Stomach (tissue), 9 donors: ENCODE results near the gene RAG1. TPM values are rescaled to one million over a fixed set of nuclear protein-coding genes. Genes with fewer than 3 reads are reported as not detected.
A peak's percentile ranks its signal among the peaks of the same experiment; 100 is the strongest.

ENCODE experiments used
- DNase-seq, 2 donors: peaks; one replicate each; pipeline versions ENCODE4 v3.0.0 to v3.0.0-alpha.2; 2013 to 2019
- H3K27ac ChIP-seq, 5 donors: fragments of 200-600 bp in 4 of 5; sonication (generic) in 4 of 5; one replicate each; pipeline ENCODE4 v1.5.1; 2013 to 2019; ENCODE audit warnings: mild to moderate bottlenecking in 1 of 5, moderate library complexity in 1 of 5
- H3K27me3 ChIP-seq, 3 donors: fragments of 200-600 bp; sonication (generic); one replicate each; pipeline ENCODE4 v1.5.1; 2017 to 2019; ENCODE audit warnings: mixed run types in 1 of 3
- H3K36me3 ChIP-seq, 4 donors: fragments of 200-600 bp; sonication (generic); 1 replicate in 3 of 4; 2 replicates in 1 of 4; pipeline ENCODE4 v1.5.1; 2016 to 2019
- H3K4me1 ChIP-seq, 4 donors: fragments of 200-600 bp; sonication (generic); one replicate each; pipeline ENCODE4 v1.5.1; 2016 to 2019
- H3K4me3 ChIP-seq, 4 donors: fragments of 200-600 bp; sonication (generic) in 3 of 4; one replicate each; pipeline ENCODE4 v1.5.1; 2016 to 2019; ENCODE audit warnings: mild to moderate bottlenecking in 1 of 4
- H3K9me3 ChIP-seq, 4 donors: fragments of 200-600 bp; sonication (generic); one replicate each; pipeline ENCODE4 v1.5.1; 2016 to 2019
- EP300 ChIP-seq: sonication (generic); formaldehyde crosslinking; IDR thresholded peaks from one replicate; pipeline ENCODE4 v1.6.1; 2017; ENCODE audit warnings: antibody characterized with exemption
- POLR2A ChIP-seq, 4 donors: fragments of 450-650 bp; IDR thresholded peaks; one replicate each; pipeline ENCODE4 v1.6.1; 2016; ENCODE audit warnings: antibody characterized with exemption in 4 of 4, control low read depth in 2 of 4, mild to moderate bottlenecking in 1 of 4, moderate library complexity in 1 of 4
- POLR2AphosphoS5 ChIP-seq, 3 donors: sonication (generic); formaldehyde crosslinking; IDR thresholded peaks; one replicate each; pipeline ENCODE4 v1.6.1; 2016; ENCODE audit warnings: antibody characterized with exemption in 3 of 3
- WGBS, 5 donors: extraction: QIAGEN DNeasy Blood & Tissue Kit in 3 of 5; methylation state at CpG; one replicate each; pipeline versions ENCODE4 v1.1.5 to v1.1.7; 2013 to 2018; 5-methylcytosine and 5-hydroxymethylcytosine counted together
- intact Hi-C: fragments of 100-400 bp; cut with DNase I; formaldehyde crosslinking; loops from one replicate; pipeline ENCODE4 v1.15.1; 2023; ENCODE audit warnings: low total_unique reads
- polyA plus RNA-seq, 3 donors: library from polyadenylated mRNA; stranded (reverse); fragments of 200-250 nt; gene quantifications; one replicate each; pipeline ENCODE4 v1.2.3, GENCODE V29; 2013
- total RNA-seq, 5 donors: library from RNA; depleted of rRNA; stranded (reverse); fragments of >200 nt; gene quantifications; one replicate each; pipeline versions ENCODE4 v1.1.0 to v1.2.3, GENCODE V29; 2014 to 2016
- TF ChIP-seq, protein P1 (sequence below), 7 experiments: fragments of 450-650 bp in 4 of 7; fragments of 200-600 bp in 3 of 7; sonication (generic) in 3 of 7; IDR thresholded peaks; one replicate each; pipeline ENCODE4 v1.5.1; 2016 to 2019; ENCODE audit warnings: antibody characterized with exemption in 7 of 7, control low read depth in 2 of 7, mild to moderate bottlenecking in 1 of 7
- donor health status: healthy with polysubstance abuse.
- donor health status: Bipolar disorder and iron deficiency.
- donor health status: healthy.

The RAG1 gene
- total and polyA plus RNA-seq, 8 donors = 0.23 to 5.0 (median 0.43) TPM; not detected in 2

DNA sequence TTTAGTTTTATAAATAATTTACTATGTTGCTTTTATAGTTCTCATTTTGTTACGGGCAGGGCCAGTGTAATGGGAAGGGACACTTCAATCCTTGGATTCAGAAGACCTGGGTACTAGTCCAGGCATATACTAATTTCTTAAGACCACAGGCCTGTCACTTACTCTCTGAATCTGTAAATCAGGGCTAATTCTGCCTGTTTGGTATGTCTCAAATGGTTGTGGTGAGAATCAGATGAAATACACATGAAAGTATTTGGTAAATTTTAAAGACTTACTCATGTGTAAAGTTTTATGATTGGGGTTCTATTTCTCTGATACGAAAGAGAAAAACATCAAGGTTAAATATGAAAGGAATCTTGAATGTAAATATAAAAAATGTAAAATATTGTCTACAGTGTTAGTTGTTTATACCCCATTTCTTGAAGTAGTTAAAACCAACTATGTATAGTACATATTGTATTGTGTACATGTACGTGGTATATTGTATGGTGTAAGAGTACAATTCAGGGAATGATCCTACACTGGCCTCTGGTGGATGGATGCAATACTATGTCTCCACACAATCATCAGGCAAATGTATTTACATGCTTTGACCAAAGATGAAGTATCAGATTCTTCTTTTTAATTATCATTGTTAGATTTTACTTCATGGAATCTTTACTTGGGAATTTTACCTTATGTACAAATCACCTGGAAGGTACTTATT, 54.8 kb downstream of the RAG1 start:
- no peak for TF ChIP-seq POLR2A (IDR thresholded peaks at IDR 0.05)
- no peak for TF ChIP-seq POLR2AphosphoS5 (IDR thresholded peaks at IDR 0.05)
- TF ChIP-seq, protein P1, sequence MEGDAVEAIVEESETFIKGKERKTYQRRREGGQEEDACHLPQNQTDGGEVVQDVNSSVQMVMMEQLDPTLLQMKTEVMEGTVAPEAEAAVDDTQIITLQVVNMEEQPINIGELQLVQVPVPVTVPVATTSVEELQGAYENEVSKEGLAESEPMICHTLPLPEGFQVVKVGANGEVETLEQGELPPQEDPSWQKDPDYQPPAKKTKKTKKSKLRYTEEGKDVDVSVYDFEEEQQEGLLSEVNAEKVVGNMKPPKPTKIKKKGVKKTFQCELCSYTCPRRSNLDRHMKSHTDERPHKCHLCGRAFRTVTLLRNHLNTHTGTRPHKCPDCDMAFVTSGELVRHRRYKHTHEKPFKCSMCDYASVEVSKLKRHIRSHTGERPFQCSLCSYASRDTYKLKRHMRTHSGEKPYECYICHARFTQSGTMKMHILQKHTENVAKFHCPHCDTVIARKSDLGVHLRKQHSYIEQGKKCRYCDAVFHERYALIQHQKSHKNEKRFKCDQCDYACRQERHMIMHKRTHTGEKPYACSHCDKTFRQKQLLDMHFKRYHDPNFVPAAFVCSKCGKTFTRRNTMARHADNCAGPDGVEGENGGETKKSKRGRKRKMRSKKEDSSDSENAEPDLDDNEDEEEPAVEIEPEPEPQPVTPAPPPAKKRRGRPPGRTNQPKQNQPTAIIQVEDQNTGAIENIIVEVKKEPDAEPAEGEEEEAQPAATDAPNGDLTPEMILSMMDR (IDR thresholded peaks at IDR 0.05) = peak in 3 of 7 experiments; percentile 19 to 36 (median 30)
- TF ChIP-seq EP300 = no peak
- 65 to 77% (median 70%) methylated on average over 3 of the region's 3 CpGs for WGBS, 5 donors

GRCh38 chr11:36623494-36623893, 55.7 kb downstream of the RAG1 start:
- WGBS, 5 donors = 85 to 92% (median 90%) methylated on average over 5 of the region's 5 CpGs
- intact Hi-C loops = loop anchor here (10.0 kb wide), 1 partner anchor 59 kb away; the partner anchor contains the start of gene RAG1
- Histone ChIP-seq H3K36me3 (no peaks in the 10 kb centered on the region), H3K4me3 (no peak overlapping the region), H3K27ac (no peak overlapping the region), H3K9me3 (no peaks in the 10 kb centered on the region), H3K27me3 (no peaks in the 10 kb centered on the region), H3K4me1 (peaks cover 0 to 19% (median 8%) of the 10 kb centered on the region in 4 donors)
- TF ChIP-seq, protein P1 (IDR thresholded peaks at IDR 0.05) = no peak
- TF ChIP-seq POLR2AphosphoS5 (IDR thresholded peaks at IDR 0.05) = no peak
- no peak for TF ChIP-seq POLR2A (IDR thresholded peaks at IDR 0.05)
- TF ChIP-seq EP300 = no peak
- DNase-seq = no peak

More for the DNA sequence above, 54.8 kb downstream of the RAG1 start:
- Histone ChIP-seq H3K4me3 (no peak overlapping the region), H3K27ac (no peak overlapping the region), H3K9me3 (no peaks in the 10 kb centered on the region), H3K27me3 (no peaks in the 10 kb centered on the region), H3K36me3 (no peaks in the 10 kb centered on the region), H3K4me1 (peaks cover 0 to 19% (median 9%) of the 10 kb centered on the region in 4 donors)
- DNase-seq = peak in 1 of 2 donors; percentile 72
- intact Hi-C loops = loop anchor here (10.0 kb wide), 1 partner anchor 58 kb away; the partner anchor contains the start of gene RAG1

GRCh38 chr11:36627006-36627405, 59.2 kb downstream of the RAG1 start:
- no peak overlapping the region for H3K4me3 ChIP-seq
- intact Hi-C loops = loop anchor here (10.0 kb wide), 1 partner anchor 62 kb away; the partner anchor contains the start of gene RAG1
- 72 to 92% (median 91%) methylated on average over 1 of the region's 1 CpG for WGBS, 5 donors
- H3K9me3 ChIP-seq = no peaks in the 10 kb centered on the region
- H3K27ac ChIP-seq = no peak overlapping the region
- H3K4me1 ChIP-seq = peaks cover 0 to 9% (median 3%) of the 10 kb centered on the region in 4 donors
- H3K27me3 ChIP-seq = no peaks in the 10 kb centered on the region
- no peak for TF ChIP-seq POLR2A (IDR thresholded peaks at IDR 0.05)
- no peak for TF ChIP-seq POLR2AphosphoS5 (IDR thresholded peaks at IDR 0.05)
- TF ChIP-seq EP300 = no peak
- TF ChIP-seq, protein P1 (IDR thresholded peaks at IDR 0.05) = no peak
- no peaks in the 10 kb centered on the region for H3K36me3 ChIP-seq
- no peak for DNase-seq

DNA sequence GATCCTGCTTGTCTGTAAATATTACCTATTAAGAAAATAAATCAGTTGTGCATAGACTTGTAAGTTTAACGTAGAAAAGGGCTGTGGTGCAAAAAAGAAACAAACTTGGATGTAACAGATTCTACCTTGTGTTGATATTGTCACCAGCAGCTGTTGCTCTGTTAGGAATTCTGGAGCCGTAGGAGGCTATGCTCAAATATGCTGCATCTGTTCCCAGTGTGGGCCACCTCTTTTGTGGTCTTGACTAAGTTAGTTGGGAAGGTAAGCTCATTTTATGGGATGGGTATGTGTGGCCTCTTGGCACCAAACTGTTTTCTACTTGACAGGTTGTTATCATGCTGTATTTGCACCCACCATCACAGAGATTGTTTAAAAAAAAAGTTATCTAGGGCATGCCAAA, 59.7 kb downstream of the RAG1 start:
- no peak for DNase-seq
- peaks cover 0 to 9% (median 3%) of the 10 kb centered on the region in 4 donors for H3K4me1 ChIP-seq
- no peak overlapping the region for H3K4me3 ChIP-seq
- H3K27ac ChIP-seq = no peak overlapping the region
- no peaks in the 10 kb centered on the region for H3K9me3 ChIP-seq
- WGBS, 5 donors = 81 to 88% (median 85%) methylated on average over 2 of the region's 2 CpGs
- intact Hi-C loops = loop anchor here (10.0 kb wide), 1 partner anchor 63 kb away; the partner anchor contains the start of gene RAG1
- TF ChIP-seq EP300 (no peak), POLR2AphosphoS5 (IDR thresholded peaks at IDR 0.05) (no peak), POLR2A (IDR thresholded peaks at IDR 0.05) (no peak)
- TF ChIP-seq, protein P1 (IDR thresholded peaks at IDR 0.05) = no peak
- no peaks in the 10 kb centered on the region for H3K36me3 ChIP-seq
- no peaks in the 10 kb centered on the region for H3K27me3 ChIP-seq
